Neural cell (in vitro differentiated cells): ENCODE measurements around the gene NUCB2.

Source experiments
- CTCF ChIP-seq: fragments of 450-650 bp; IDR thresholded peaks from 2 replicates; pipeline ENCODE4 v1.5.1; 2014; ENCODE audit warnings: antibody characterized with exemption, mild to moderate bottlenecking, moderate library complexity; ENCODE audit not compliant: poor library complexity, severe bottlenecking
- EZH2 ChIP-seq: fragments of 200-600, 300-800 bp; shearing (Covaris generic), sonication (generic); IDR thresholded peaks from 2 replicates; pipeline ENCODE4 v1.6.1; 2014; ENCODE audit warnings: antibody characterized with exemption, low read length, borderline replicate concordance, mild to moderate bottlenecking; ENCODE audit not compliant: insufficient read depth, poor library complexity, severe bottlenecking
- POLR2AphosphoS5 ChIP-seq: IDR thresholded peaks from 2 replicates; pipeline ENCODE4 v1.6.1; 2012
- TAF1 ChIP-seq: IDR thresholded peaks from 2 replicates; pipeline ENCODE4 v1.6.1; 2012; ENCODE audit warnings: low read depth

DNA sequence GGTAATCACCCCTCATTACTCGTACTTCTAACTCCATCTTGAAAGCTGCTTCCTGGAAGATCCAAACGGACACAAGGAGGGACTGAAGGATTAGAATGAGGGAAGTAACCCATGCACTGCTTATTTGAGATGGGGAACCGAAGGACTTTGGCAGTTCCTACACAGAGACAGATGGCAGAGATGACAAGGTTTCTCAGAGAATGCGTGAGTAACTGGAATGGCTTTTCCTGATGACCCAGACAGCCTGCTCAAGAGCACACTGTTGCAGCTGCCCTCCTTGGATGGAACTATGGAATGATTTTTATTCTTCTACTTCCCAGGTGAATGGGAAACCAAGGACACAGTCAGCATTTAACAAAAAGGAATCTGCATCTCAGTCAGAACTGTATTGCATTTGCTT is 104.6 kb downstream of the NUCB2 start:
- TF ChIP-seq EZH2: no peak
- no peak for TF ChIP-seq POLR2AphosphoS5
- no peak for TF ChIP-seq CTCF
- TF ChIP-seq TAF1: no peak
